DMS 273 (cell line): Measurements from ENCODE around the gene SMAD6.
A peak's percentile ranks its signal among the peaks of the same experiment; 100 is the strongest.

Source experiments
- DNase-seq: peaks from one replicate; lab custom pipeline; 2025; ENCODE audit not compliant: unreplicated experiment; lab: John Stamatoyannopoulos, UW

The SMAD6 gene

DNA sequence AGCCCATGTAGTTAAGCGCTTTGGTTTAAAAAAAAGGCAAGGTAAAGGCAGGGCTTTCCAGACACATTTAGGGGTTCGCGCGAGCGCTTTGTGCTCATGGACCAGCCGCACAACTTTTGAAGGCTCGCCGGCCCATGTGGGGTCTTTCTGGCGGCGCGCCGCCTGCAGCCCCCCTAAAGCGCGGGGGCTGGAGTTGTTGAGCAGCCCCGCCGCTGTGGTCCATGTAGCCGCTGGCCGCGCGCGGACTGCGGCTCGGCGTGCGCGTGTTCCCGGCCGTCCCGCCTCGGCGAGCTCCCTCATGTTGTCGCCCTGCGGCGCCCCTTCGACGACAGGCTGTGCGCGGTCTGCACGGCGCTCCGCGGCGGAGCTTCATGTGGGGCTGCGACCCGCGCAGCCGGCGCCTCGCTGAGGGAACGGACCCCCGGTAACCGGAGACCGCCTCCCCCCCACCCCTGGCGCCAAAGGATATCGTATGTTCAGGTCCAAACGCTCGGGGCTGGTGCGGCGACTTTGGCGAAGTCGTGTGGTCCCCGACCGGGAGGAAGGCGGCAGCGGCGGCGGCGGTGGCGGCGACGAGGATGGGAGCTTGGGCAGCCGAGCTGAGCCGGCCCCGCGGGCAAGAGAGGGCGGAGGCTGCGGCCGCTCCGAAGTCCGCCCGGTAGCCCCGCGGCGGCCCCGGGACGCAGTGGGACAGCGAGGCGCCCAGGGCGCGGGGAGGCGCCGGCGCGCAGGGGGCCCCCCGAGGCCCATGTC is 927 bp downstream of the SMAD6 start:
- DNase-seq: peak; percentile 57

DNA sequence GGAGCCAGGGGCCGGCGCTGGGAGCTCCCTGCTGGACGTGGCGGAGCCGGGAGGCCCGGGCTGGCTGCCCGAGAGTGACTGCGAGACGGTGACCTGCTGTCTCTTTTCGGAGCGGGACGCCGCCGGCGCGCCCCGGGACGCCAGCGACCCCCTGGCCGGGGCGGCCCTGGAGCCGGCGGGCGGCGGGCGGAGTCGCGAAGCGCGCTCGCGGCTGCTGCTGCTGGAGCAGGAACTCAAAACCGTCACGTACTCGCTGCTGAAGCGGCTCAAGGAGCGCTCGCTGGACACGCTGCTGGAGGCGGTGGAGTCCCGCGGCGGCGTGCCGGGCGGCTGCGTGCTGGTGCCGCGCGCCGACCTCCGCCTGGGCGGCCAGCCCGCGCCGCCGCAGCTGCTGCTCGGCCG is 1.5 kb downstream of the SMAD6 start:
- DNase-seq: peak; percentile 46

DNA sequence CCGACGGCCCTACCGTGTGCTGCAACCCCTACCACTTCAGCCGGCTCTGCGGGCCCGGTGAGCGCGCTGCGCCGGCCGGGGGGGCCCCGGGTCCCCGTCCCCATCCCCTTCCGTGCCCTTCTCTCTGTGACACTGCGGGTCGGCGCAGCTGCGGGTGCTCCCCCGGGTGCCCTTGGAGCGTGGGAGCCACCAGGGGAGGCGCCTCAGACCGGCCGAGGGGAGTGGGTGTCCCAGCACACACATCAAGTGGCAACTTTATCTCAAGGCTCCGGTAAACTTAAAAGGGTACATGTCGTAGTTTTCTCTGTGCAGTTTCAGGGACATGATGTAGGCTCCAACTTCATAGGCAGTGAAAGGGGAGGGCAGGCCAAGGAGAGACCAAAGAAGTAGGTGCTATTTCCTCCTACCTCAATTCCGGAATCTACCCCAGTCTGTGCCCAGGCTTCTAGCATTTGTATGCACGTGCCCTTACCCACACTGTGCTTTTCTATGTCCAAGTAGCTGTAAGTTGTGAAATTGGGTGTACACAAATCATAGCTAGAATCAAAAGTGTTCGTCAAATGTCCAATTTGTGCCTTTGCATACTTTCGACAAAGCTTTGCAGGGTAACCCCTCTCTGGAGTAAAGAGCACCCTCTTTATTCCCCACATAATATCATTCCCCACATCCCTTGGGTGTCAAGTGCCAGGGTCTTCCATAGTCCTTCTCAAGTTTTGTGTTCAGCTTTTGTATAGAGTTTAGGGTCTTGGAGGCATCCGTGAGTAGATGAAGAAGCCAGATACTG is 2.2 kb downstream of the SMAD6 start:
- peak; percentile 26 for DNase-seq

DNA sequence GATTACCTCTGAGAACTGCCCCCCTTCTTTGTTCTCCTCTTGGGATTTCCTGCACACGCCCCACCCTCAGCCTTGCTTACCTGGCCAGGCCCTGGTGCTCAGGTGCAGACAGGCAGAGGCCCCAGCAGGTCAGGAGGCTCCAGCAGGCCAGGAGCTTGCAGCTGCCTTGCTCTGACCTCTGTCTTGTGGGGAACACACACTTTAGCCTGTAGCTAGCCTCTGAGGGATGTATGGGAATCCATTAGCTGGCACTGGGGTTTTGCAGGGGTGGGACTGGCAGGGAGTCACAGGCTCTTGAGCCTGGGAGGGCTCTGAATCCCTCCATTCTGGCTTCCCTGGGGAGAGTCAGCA is 2.7 kb downstream of the SMAD6 start:
- no peak for DNase-seq

DNA sequence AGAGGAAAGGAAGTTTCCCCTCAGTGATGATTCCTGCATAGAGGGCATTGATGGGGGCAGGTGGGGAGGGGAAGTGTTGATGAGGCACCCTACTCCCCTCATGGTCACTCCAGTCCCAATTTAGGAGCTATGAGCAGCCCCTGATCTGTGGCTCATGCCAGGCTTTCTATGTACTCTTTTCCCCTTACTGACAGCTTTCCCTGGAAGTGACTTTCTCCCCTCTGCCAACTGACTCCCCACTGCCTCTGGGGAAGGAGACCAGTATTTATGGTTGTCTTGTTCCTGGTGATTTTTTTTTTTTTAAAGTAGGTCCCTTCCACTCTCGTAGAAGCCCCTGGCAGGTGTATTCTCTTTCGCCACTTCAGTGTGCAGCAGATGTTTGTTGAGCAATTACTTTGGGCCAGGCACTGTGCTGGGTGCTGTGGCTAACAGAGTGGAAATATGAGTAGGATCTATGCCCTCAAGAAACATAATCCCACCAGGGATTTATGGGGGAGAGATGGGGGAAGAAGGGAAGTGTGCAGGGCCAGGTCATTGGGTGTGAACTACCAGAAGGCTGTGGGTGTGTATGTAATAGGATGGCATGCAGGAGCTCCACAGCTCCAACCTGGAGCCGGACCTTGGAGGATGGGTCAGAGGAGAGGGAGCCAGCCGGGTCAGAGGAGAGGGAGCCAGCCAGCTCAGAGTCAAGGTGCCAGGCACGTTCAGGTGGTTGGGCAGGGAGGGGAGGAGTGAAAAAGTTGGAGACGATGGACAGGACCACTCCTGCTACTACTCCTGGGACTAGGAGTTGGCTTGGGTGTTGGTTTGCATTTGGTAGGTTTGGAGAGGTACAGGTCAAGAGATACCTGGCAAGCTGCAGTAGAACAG is 3.5 kb downstream of the SMAD6 start:
- DNase-seq: peak; percentile 22

DNA sequence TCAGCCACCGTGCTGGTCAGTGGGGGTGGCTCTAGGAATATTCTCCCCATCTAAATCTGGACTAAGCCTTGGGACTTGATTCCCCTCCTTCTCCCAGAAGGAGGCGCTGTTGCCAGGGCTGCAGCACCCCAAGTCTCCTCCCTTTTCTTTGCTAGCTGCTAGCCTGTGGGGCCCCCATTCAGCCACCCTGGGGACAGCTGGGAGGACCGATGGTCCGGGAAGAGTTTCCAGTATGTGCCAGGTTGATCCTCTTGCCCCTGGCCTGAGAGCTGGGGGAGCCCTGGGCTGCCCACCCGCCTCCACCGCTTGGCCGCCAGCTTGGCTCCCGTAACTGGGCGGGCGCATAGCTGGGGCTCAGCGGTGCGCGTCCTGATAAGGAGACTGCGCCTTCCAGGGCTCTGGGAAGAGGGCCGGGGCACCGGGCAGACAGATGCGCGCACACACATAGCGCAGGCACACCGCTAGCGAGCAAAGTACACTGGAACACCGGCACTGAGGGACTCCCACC is 4.2 kb downstream of the SMAD6 start:
- peak; percentile 35 for DNase-seq

DNA sequence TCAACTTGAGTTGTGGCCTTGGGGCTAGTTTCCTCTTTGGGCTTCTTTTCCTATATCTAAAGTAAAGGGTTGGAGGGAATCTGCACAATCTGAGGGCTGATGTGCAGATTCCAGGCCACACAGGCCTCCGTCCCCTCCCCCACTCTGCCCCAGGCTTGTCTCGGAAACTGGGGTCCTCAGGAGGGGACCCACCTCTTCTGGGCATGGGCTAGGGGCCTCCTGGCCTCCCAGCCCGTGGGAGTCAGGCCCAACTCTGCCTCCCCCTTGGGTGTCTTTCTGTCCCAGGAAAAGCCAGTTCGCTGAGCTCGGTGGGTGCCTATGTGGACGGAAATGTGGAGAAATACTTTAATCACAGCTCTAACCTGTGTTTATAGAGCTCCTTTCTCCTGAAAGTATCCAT is 4.8 kb downstream of the SMAD6 start:
- DNase-seq: no peak

DNA sequence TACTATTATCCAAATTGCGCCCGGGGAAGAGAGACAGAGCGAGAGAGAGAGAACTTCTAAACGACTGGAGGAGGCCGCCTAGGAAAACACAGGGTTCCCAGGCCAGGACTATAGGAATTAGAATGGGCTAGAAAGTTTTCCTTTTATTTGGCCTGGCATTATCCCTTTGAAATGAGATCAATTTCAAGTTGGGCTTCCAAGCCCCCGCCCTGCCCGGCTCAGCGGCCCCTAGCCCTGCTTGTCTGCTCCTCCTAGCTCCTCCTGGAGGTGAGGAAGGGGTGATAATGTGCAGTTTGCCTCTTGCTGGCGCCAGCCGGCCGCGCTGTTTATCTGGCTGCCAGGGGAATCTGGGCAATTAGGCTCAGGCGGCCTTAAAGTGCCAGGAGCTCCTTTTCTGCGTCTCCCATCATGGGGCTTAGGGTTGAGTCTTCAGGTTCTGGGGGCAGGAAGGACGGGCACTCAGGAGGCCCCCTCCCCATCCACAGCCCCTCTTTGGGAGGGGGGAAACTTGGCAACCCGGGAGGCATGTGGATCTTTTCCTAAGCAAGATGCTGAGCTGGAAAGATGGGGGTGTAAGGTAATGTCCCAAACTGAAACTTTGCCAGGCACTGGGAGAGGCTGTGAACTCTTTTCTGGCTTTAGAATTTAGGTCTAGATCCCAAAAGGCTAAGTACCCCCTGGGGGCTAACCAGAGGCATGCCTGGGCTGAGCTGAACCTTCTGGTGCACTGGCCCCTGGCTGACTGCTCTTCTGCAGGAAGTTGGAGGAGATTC is 5.5 kb downstream of the SMAD6 start:
- DNase-seq: peak; percentile 84

DNA sequence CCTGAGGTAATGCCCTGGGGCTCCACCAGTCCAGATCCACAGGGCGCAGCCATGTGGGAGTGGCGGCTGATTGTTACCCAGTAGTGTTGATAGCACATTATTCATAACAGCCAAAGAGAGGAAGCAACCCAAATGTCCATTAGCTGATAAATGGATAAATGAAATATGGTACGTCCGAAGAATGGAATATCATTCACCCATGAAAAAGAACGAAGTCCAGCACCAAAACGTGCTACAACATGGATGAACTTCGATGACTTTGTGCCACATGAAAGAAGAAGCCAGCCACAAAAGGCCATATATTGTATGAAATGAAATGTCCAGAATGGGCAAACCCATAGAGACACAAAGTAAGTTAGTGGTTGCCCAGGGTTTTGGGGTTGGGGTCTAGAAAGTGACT is 6.4 kb downstream of the SMAD6 start:
- DNase-seq: no peak

DNA sequence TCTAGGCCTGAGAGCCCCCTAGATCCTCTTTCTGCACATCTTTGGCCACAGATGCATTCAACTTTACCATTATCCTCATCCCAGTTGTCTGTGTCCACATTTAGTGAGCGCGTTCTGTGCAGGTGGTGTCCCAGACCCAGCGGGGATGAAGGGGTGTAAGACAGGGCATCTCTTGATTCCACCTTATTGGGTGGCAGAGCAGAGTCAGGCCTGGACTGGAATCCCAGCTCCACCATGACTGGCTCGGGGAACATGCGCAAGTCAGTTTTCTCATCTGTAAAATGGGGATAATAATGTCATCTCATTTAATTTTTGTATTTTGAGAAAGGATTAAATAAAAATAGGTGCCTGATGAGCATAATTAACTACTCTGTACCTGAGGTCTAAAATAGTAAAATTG is 7.8 kb downstream of the SMAD6 start:
- DNase-seq: no peak

DNA sequence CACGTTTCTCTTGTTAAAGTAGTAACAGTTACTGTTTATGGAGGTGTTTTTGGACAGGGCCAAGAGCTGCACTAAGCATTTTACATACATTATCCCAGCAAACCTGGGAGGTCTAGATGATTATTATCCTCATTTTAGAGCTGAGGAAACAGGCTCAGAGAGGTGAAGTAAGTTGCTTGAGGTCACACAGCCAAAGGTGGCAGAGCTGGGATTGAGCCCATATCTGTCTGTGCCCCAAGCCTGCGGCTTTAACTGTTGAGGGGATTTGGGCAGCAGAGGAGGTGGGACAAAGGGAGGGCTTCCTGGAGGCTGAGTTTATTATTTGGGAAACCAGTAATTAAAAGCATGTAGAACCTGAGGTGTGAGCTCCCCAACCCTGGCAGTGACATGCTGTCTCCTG is 9.2 kb downstream of the SMAD6 start:
- DNase-seq: no peak

DNA sequence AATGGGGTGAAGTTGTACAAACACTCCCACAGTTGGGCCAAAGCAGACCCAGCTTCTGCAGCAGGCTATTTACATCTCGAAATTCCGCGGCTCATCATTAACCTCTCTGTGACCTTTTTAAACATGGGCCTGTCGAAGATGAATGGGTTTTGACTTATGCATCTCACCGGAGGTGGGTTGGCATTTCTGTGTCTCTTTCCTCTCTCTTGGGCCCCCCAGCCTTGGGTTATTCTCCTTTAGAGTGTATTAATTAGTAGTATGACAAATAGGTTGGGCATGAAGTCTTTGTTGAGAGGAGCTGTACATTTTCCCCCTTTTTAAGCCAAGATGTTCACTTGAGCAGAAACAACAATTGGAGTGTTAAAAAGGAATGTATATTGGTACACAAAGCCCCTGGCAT is 9.8 kb downstream of the SMAD6 start:
- DNase-seq: no peak

DNA sequence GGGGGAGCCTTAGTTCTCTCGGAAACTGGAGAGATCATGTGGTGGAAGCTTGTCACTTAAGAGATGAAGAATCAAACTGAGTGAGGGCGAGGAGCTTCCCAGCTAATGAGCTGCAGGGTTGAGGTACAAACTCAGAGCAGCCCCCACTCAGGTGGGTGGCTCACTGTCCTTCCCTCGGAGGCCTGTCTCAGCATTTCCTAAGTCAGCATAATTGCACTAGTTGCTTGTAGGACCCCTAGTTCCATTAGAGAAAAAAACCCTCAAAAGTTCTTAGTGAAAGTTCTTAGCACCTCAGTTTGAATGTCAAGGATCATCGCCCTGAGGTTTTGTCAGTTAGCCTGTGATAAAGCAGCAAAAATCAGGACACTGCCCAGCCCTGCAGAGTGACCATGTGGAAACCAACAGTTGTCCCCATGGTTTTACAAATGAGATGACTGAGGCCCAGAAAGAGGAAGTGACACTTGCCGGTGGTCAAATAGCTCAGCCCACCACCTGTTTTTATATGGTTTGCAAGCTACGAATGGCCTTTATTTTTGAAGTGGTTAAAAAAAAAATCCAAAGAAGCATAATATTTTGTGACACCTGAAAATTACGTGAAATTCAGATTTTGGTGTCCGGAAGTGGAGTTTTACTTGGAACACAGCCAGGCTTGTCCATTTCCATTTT is 11.9 kb downstream of the SMAD6 start:
- DNase-seq: no peak

DNA sequence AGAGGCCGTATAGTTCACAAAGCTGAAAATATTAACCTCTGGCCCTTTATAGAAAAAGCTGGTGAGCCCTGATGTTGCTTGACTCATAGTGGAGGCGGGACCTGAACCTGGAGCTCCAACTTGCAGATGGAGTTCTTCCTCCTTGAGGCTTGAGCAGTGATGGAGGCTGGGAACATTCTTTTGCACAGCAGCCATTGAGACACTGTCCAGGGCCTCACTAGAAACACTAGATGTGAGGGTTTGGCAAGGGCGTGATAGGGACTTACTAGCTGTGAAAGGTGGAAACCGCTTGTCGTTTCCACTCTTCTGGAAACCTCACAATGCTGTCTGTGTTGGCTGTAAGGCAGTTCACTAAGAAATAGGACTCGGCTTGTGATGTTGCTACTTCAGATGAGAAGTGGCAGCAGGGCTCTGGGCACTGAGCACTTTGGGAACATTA is 12.5 kb downstream of the SMAD6 start:
- DNase-seq: no peak

DNA sequence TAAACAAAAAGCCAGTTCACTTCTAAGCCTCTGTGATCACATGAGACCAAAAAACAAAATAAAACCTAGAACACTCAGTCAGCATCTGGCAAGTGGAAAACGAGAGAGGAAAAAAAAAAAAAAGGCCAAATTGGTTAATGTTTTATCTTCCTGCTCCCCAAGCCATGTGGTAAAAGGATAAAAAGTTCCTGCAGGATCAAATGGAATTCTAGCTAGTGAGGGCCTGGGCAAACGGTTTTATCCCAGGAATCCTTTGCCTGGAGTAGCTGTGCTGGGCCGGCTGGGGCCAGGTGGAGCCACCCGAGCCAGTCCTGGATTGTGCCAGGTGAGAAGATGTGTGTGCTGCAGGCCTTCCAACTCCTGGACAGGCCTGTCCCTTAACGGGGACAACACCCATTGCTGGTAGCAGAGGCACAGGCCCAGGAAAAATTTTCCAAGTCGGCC is 13.2 kb downstream of the SMAD6 start:
- no peak for DNase-seq

DNA sequence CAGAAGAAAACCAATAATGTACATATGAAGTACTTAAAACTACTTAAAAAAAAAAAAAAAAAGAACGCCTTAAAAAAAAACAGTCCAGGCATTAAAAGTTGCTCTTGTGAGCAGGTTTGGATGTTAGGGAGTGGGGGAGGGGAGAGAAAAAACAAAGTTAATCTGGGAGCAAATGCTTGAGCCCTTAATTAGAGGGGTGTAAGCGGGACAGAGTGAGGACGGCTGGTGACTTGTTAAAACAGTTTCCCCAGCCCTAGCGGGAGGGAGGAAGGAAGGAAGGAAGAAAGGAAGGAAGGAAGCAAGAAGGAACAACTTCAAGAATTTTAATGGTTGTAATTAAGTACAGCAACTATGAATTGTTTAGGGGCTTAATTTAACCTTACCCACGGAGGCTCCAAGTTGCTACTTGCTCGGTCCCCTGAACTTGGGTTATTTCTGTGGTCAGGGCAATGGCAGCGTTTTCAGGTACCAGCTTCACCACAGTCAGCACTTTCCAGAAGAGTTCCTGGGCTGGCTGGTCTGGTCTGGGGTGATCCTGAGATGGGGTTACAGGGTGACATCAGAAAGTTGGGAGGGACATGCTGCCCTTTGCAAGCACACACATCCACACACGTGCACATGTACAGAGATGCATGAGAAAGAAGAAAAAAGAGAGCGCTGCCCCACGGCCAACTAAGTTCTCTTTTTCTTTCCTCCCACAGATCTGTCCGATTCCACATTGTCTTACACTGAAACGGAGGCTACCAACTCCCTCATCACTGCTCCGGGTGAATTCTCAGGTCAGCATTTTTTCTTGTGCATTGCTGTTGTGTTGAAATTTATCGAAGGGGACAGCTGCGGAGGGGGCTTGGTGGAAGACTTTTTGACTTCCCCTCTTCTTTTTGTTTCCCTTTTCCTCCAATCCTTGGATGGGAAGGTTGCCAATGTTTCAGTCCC is 14.0 kb downstream of the SMAD6 start:
- no peak for DNase-seq

DNA sequence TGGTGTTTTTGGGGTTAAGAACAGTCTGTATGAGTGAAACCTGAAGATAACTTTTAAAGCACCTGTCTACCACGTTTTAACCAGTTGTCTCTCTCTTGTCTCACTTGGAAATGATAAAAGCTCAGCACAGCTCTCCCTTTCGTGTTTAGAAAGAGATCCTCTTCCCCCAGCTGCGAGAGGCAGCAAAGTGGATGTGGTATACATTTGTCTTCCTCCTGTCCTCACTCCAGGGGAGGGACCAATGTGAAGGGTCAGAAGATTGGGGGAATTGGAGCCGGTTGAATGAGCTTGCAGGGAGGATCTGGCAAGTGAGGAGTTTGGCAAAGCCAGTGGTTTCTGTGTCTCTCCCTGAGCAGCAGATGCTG is 14.6 kb downstream of the SMAD6 start:
- DNase-seq: no peak

DNA sequence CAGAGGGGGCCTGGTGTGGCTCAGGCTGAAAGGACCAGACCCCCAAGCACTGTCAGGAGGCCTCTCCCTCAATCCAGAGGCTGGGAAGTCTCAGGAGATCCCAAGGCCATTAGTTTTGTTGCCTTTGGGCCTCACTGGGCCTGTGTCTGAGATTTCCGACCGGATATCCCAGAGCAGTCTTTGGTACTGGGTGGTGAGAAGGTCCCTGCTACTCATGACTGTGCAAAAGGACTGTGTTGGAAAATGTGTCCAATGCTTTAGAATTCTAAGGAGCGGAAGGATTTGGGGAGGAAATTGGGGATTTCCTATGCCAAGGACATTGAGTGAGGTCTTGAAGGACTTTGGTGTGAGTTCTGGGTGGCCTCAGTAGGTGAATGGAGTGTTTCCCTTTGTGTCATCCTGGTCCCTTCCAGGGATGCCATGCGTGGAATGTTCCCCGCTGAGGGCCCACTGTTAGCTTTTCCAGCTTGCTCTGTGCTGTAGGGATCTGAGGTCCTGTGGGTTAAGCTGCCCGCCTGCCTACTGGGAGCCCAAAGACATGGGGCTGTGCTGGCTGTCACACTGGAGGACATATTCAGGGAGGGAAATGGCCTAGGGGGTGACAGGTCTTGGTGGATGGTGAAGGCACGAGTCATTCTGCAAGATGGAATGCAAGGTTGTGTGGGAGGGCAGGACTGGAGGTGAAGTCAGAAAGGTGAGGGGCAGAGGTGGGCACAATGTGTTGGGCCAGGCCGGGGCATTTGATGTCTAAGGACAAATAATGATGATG is 16.4 kb downstream of the SMAD6 start:
- DNase-seq: no peak
